ENCODE data around the gene CTAG1B. TPM values are rescaled to one million over a fixed set of nuclear protein-coding genes. Genes with fewer than 3 reads are reported as not detected.

CTAG1B gene
- total RNA-seq, 1 donor from 2014 or later, result not detected

GRCh38 chrX:154607370-154607769, 11.7 kb downstream of the CTAG1B start:
- DNase-seq (ENCODE audit: low spot score), result no peak
- H3K36me3 Mint-ChIP-seq (ENCODE audit: low read depth, unreplicated experiment), result no peaks in the 10 kb centered on the region
- H3K9me3 Mint-ChIP-seq (ENCODE audit: unreplicated experiment), result no peaks in the 10 kb centered on the region
- peaks cover 2% of the 10 kb centered on the region for H3K4me1 Mint-ChIP-seq (ENCODE audit: unreplicated experiment)
- no peak overlapping the region for H3K27ac Mint-ChIP-seq (ENCODE audit: unreplicated experiment)
- H3K27me3 Mint-ChIP-seq (ENCODE audit: unreplicated experiment), result peaks cover 4% of the 10 kb centered on the region
- TF ChIP-seq CTCF (IDR thresholded peaks at IDR 0.05; ENCODE audit: unreplicated experiment), result no peak
- no peak overlapping the region for H3K4me3 Mint-ChIP-seq (ENCODE audit: unreplicated experiment)

- Mint-ChIP-seq H3K36me3 (ENCODE audit: low read depth, unreplicated experiment) (no peaks in the 10 kb centered on the region), H3K4me3 (ENCODE audit: unreplicated experiment) (no peak overlapping the region), H3K9me3 (ENCODE audit: unreplicated experiment) (no peaks in the 10 kb centered on the region), H3K27me3 (ENCODE audit: unreplicated experiment) (peaks cover 4% of the 10 kb centered on the region), H3K4me1 (ENCODE audit: unreplicated experiment) (peaks cover 4% of the 10 kb centered on the region), H3K27ac (ENCODE audit: unreplicated experiment) (no peak overlapping the region)
- no peak for DNase-seq (ENCODE audit: low spot score)
- no peak for TF ChIP-seq CTCF (IDR thresholded peaks at IDR 0.05; ENCODE audit: unreplicated experiment)
Observed at GRCh38 chrX:154605566-154605965, 13.5 kb downstream of the CTAG1B start.

- Mint-ChIP-seq H3K4me1 (ENCODE audit: unreplicated experiment) (peaks cover 4% of the 10 kb centered on the region), H3K36me3 (ENCODE audit: low read depth, unreplicated experiment) (no peaks in the 10 kb centered on the region), H3K9me3 (ENCODE audit: unreplicated experiment) (no peaks in the 10 kb centered on the region), H3K27ac (ENCODE audit: unreplicated experiment) (no peak overlapping the region), H3K4me3 (ENCODE audit: unreplicated experiment) (no peak overlapping the region), H3K27me3 (ENCODE audit: unreplicated experiment) (peaks cover 6% of the 10 kb centered on the region)
- no peak for DNase-seq (ENCODE audit: low spot score)
- no peak for TF ChIP-seq CTCF (IDR thresholded peaks at IDR 0.05; ENCODE audit: unreplicated experiment)
Observed at GRCh38 chrX:154603438-154604430, 15.3 kb downstream of the CTAG1B start.

- no peak for TF ChIP-seq CTCF (IDR thresholded peaks at IDR 0.05; ENCODE audit: unreplicated experiment)
- peak overlapping the region; percentile 48 for H3K27ac Mint-ChIP-seq (ENCODE audit: unreplicated experiment)
- H3K9me3 Mint-ChIP-seq (ENCODE audit: unreplicated experiment), result no peaks in the 10 kb centered on the region
- DNase-seq (ENCODE audit: low spot score), result no peak
- H3K4me3 Mint-ChIP-seq (ENCODE audit: unreplicated experiment), result no peak overlapping the region
- H3K36me3 Mint-ChIP-seq (ENCODE audit: low read depth, unreplicated experiment), result no peaks in the 10 kb centered on the region
- peaks cover 2% of the 10 kb centered on the region for H3K4me1 Mint-ChIP-seq (ENCODE audit: unreplicated experiment)
- H3K27me3 Mint-ChIP-seq (ENCODE audit: unreplicated experiment), result peaks cover 6% of the 10 kb centered on the region
Observed at GRCh38 chrX:154602766-154603437, 16.2 kb downstream of the CTAG1B start.

Measured in endothelial cell (in vitro differentiated cells).